H9 (cell line): ENCODE data around the gene DMRTA2. TPM values are rescaled to one million over a fixed set of nuclear protein-coding genes. Genes with fewer than 3 reads are reported as not detected.

Source experiments
- DNase-seq: peaks from one replicate; pipeline ENCODE4 v3.0.0-alpha.2; 2017
- H2AFZ ChIP-seq: one replicate; pipeline ENCODE4 v1.6.1; 2013; ENCODE audit warnings: mild to moderate bottlenecking, low read length, control low read depth, moderate library complexity
- H2AK5ac ChIP-seq: 2 replicates; pipeline ENCODE4 v1.6.1; 2013; ENCODE audit warnings: low read length, control low read depth, mixed read lengths; ENCODE audit not compliant: insufficient read length
- H2BK120ac ChIP-seq: one replicate; pipeline ENCODE4 v1.6.1; 2013; ENCODE audit warnings: low read depth, mild to moderate bottlenecking, low read length, control low read depth, inconsistent platforms; ENCODE audit not compliant: poor library complexity, severe bottlenecking
- H2BK12ac ChIP-seq: 2 replicates; pipeline ENCODE4 v1.6.1; 2013; ENCODE audit warnings: low read length, control low read depth, mixed read lengths, low read depth; ENCODE audit not compliant: insufficient read length
- H2BK15ac ChIP-seq: 2 replicates; pipeline ENCODE4 v1.6.1; 2013; ENCODE audit warnings: low read depth, low read length, control low read depth
- H2BK20ac ChIP-seq: one replicate; pipeline ENCODE4 v1.6.1; 2013; ENCODE audit warnings: low read depth, mild to moderate bottlenecking, low read length, control low read depth, inconsistent platforms; ENCODE audit not compliant: poor library complexity, severe bottlenecking
- H2BK5ac ChIP-seq: 2 replicates; pipeline ENCODE4 v1.6.1; 2013; ENCODE audit warnings: low read length, control low read depth, mixed read lengths; ENCODE audit not compliant: insufficient read length
- H3K14ac ChIP-seq: 2 replicates; pipeline ENCODE4 v1.6.1; 2013; ENCODE audit warnings: low read length, control low read depth; ENCODE audit not compliant: insufficient read depth
- H3K18ac ChIP-seq: 2 replicates; pipeline ENCODE4 v1.6.1; 2013; ENCODE audit warnings: low read depth, mild to moderate bottlenecking, mixed read lengths, low read length, control low read depth; ENCODE audit not compliant: insufficient read length
- H3K23ac ChIP-seq: 2 replicates; pipeline ENCODE4 v1.6.1; 2013; ENCODE audit warnings: low read length, control low read depth, mixed read lengths, low read depth; ENCODE audit not compliant: insufficient read length
- H3K23me2 ChIP-seq: 2 replicates; pipeline ENCODE4 v1.6.1; 2013; ENCODE audit warnings: low read depth, mild to moderate bottlenecking, mixed read lengths, low read length, control low read depth; ENCODE audit not compliant: insufficient read length, poor library complexity, severe bottlenecking
- H3K27ac ChIP-seq: 2 replicates; pipeline ENCODE4 v1.5.1; 2013; ENCODE audit warnings: low read length, control low read depth, mixed read lengths, low read depth; ENCODE audit not compliant: insufficient read length
- H3K27me3 ChIP-seq: 2 replicates; pipeline ENCODE4 v1.6.1; 2013; ENCODE audit warnings: low read length, control low read depth, inconsistent platforms; ENCODE audit not compliant: insufficient read depth
- H3K4ac ChIP-seq: 2 replicates; pipeline ENCODE4 v1.6.1; 2013; ENCODE audit warnings: low read depth, mild to moderate bottlenecking, control low read depth, inconsistent platforms, low read length, moderate library complexity
- H3K4me1 ChIP-seq: 2 replicates; pipeline ENCODE4 v1.6.1; 2013; ENCODE audit warnings: low read length, control low read depth, inconsistent platforms; ENCODE audit not compliant: insufficient read depth
- H3K4me2 ChIP-seq: 2 replicates; pipeline ENCODE4 v1.6.1; 2013; ENCODE audit warnings: low read length, control low read depth, mixed read lengths; ENCODE audit not compliant: insufficient read length, insufficient read depth
- H3K56ac ChIP-seq: 2 replicates; pipeline ENCODE4 v1.6.1; 2013; ENCODE audit warnings: low read depth, mild to moderate bottlenecking, mixed read lengths, low read length, control low read depth; ENCODE audit not compliant: insufficient read length
- H3K79me1 ChIP-seq: 2 replicates; pipeline ENCODE4 v1.6.1; 2013; ENCODE audit warnings: low read depth, mild to moderate bottlenecking, moderate library complexity, low read length, control low read depth, inconsistent platforms; ENCODE audit not compliant: insufficient read depth, poor library complexity, severe bottlenecking
- H3K79me2 ChIP-seq: 2 replicates; pipeline ENCODE4 v1.6.1; 2013; ENCODE audit warnings: low read length, control low read depth, inconsistent platforms; ENCODE audit not compliant: insufficient read depth
- H3K9ac ChIP-seq: 2 replicates; pipeline ENCODE4 v1.6.1; 2013; ENCODE audit warnings: low read length, control low read depth, mixed read lengths; ENCODE audit not compliant: insufficient read length; ENCODE audit errors: extremely low read depth
- H3K9me3 ChIP-seq: one replicate; pipeline ENCODE4 v1.6.1; 2013; ENCODE audit warnings: low read depth, low read length, inconsistent platforms; ENCODE audit not compliant: control insufficient read depth
- H3T11ph ChIP-seq: one replicate; pipeline ENCODE4 v1.6.1; 2013; ENCODE audit warnings: mild to moderate bottlenecking, low read length, control low read depth, inconsistent platforms
- H4K20me1 ChIP-seq: one replicate; pipeline ENCODE4 v1.6.1; 2013; ENCODE audit not compliant: control insufficient read depth, insufficient read length, insufficient read depth
- H4K5ac ChIP-seq: 2 replicates; pipeline ENCODE4 v1.6.1; 2013; ENCODE audit warnings: low read depth, mild to moderate bottlenecking, mixed read lengths, low read length, control low read depth; ENCODE audit not compliant: insufficient read length
- H4K8ac ChIP-seq: replicated peaks from 2 replicates; pipeline ENCODE4 v1.6.1; 2013; ENCODE audit warnings: low read length, control low read depth, mixed read lengths, low read depth; ENCODE audit not compliant: insufficient read length
- H4K91ac ChIP-seq: 2 replicates; pipeline ENCODE4 v1.6.1; 2013; ENCODE audit warnings: low read depth, mild to moderate bottlenecking, moderate library complexity, mixed read lengths, low read length, control low read depth; ENCODE audit not compliant: insufficient read length
- H3K27ac Mint-ChIP-seq, 3 experiments: 2 replicates in 2 of 3; 3 replicates in 1 of 3; pipeline ENCODE4 v1.8.0; 2020 to 2021; ENCODE audit warnings: mixed read lengths in 3 of 3, mild to moderate bottlenecking in 1 of 3, moderate library complexity in 1 of 3
- H3K27me3 Mint-ChIP-seq: 2 replicates; pipeline ENCODE4 v1.8.0; 2021; ENCODE audit warnings: low read depth, mild to moderate bottlenecking, moderate library complexity, mixed read lengths
- H3K36me3 Mint-ChIP-seq, 3 experiments: 2 replicates in 2 of 3; 3 replicates in 1 of 3; pipeline ENCODE4 v1.8.0; 2020 to 2021; ENCODE audit warnings: low read depth in 3 of 3, mixed read lengths in 3 of 3; ENCODE audit not compliant: insufficient read depth in 1 of 3
- H3K4me1 Mint-ChIP-seq, 2 experiments: 2 replicates each; pipeline ENCODE4 v1.8.0; 2020; ENCODE audit warnings: mixed read lengths in 2 of 2
- H3K4me3 Mint-ChIP-seq, 2 experiments: 2 replicates in 1 of 2; 3 replicates in 1 of 2; pipeline ENCODE4 v1.8.0; 2020 to 2021; ENCODE audit warnings: mild to moderate bottlenecking in 2 of 2, mixed read lengths in 2 of 2, moderate library complexity in 1 of 2
- H3K9me3 Mint-ChIP-seq, 2 experiments: 2 replicates in 1 of 2; 3 replicates in 1 of 2; pipeline ENCODE4 v1.8.0; 2020; ENCODE audit warnings: mild to moderate bottlenecking in 2 of 2, mixed read lengths in 2 of 2, moderate library complexity in 1 of 2
- WGBS: extraction: QIAGEN DNeasy Blood & Tissue Kit; methylation state at CpG from one replicate; pipeline ENCODE4 v1.1.7; 2013; ENCODE audit warnings: missing lambda C conversion rate, low lambda C conversion rate, mixed read lengths; ENCODE audit not compliant: insufficient read length; ENCODE audit errors: extremely low coverage; 5-methylcytosine and 5-hydroxymethylcytosine counted together
- total RNA-seq: library from RNA; stranded (reverse); gene quantifications from 2 replicates; pipeline ENCODE4 v1.2.1, GENCODE V29; 2021
- TF ChIP-seq, protein P1 (sequence below): fragments of 200-600 bp; sonication (generic); conservative IDR thresholded peaks from 3 replicates; pipeline ENCODE4 v1.8.0; 2021; ENCODE audit warnings: antibody characterized with exemption, mild to moderate bottlenecking

Gene DMRTA2
- total RNA-seq, 1 experiment from 2014 or later, result 0.11 TPM

GRCh38 chr1:50430010-50430405 lies 6.8 kb upstream of the DMRTA2 start:
- H3K14ac ChIP-seq, result no peak overlapping the region
- no peak overlapping the region for H3K27ac ChIP-seq
- H3K9me3 ChIP-seq, result no peaks in the 10 kb centered on the region
- no peak overlapping the region for H2BK20ac ChIP-seq
- H2BK12ac ChIP-seq, result no peak overlapping the region
- H3K4ac ChIP-seq, result no peak overlapping the region
- no peak overlapping the region for H4K91ac ChIP-seq
- H3K79me1 ChIP-seq, result no peaks in the 10 kb centered on the region
- H2BK15ac ChIP-seq, result no peak overlapping the region
- no peak overlapping the region for H4K8ac ChIP-seq
- no peaks in the 10 kb centered on the region; a peak in 1 of 7 replicates for H3K36me3 Mint-ChIP-seq
- no peak overlapping the region for H2BK5ac ChIP-seq
- H3K23ac ChIP-seq, result no peak overlapping the region
- TF ChIP-seq, protein P1, sequence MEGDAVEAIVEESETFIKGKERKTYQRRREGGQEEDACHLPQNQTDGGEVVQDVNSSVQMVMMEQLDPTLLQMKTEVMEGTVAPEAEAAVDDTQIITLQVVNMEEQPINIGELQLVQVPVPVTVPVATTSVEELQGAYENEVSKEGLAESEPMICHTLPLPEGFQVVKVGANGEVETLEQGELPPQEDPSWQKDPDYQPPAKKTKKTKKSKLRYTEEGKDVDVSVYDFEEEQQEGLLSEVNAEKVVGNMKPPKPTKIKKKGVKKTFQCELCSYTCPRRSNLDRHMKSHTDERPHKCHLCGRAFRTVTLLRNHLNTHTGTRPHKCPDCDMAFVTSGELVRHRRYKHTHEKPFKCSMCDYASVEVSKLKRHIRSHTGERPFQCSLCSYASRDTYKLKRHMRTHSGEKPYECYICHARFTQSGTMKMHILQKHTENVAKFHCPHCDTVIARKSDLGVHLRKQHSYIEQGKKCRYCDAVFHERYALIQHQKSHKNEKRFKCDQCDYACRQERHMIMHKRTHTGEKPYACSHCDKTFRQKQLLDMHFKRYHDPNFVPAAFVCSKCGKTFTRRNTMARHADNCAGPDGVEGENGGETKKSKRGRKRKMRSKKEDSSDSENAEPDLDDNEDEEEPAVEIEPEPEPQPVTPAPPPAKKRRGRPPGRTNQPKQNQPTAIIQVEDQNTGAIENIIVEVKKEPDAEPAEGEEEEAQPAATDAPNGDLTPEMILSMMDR, result no peak
- H3T11ph ChIP-seq, result no peak overlapping the region
- H3K18ac ChIP-seq, result no peak overlapping the region
- no peaks in the 10 kb centered on the region; a peak in 1 of 5 replicates for H3K9me3 Mint-ChIP-seq
- no peak overlapping the region for H2AFZ ChIP-seq
- peak overlapping the region; percentile 59 for H3K4me2 ChIP-seq
- DNase-seq, result no peak
- H3K4me1 Mint-ChIP-seq, result peaks cover 21 to 32% of the 10 kb centered on the region in 2 experiments
- no peak overlapping the region for H3K27ac Mint-ChIP-seq
- no peak overlapping the region for H2BK120ac ChIP-seq
- H3K56ac ChIP-seq, result no peak overlapping the region
- peaks cover 74% of the 10 kb centered on the region for H3K27me3 ChIP-seq
- no peak overlapping the region for H2AK5ac ChIP-seq
- H3K27me3 Mint-ChIP-seq, result peaks cover 99% of the 10 kb centered on the region
- H3K23me2 ChIP-seq, result peaks cover 10% of the 10 kb centered on the region
- WGBS, result no CpG with 5 or more reads among the region's 5 CpGs
- H3K9ac ChIP-seq, result no peak overlapping the region
- no peak overlapping the region for H4K5ac ChIP-seq
- peak overlapping the region; percentile 37 to 77 for H3K4me3 Mint-ChIP-seq
- no peaks in the 10 kb centered on the region for H3K79me2 ChIP-seq
- H3K4me1 ChIP-seq, result peaks cover 2% of the 10 kb centered on the region; the same call in 1 of the 2 replicates
- no peaks in the 10 kb centered on the region for H4K20me1 ChIP-seq
